GM04504 (cell line): ENCODE results near the gene SORL1.
"Not testable (repeated sequence)": the region's sequence is repeated elsewhere in the genome, so short reads cannot be mapped to it uniquely, and the experiment has no call there.

Experiments used
- DNase-seq: peaks from one replicate; pipeline ENCODE4 v3.0.0-alpha.2; 2012; ENCODE audit warnings: low read depth

Gene SORL1

GRCh38 chr11:121566279-121567168 is 114.4 kb downstream of the SORL1 start:
- DNase-seq: no peak

GRCh38 chr11:121567995-121568394 is 115.9 kb downstream of the SORL1 start:
- no peak for DNase-seq

GRCh38 chr11:121569332-121570299 is 117.5 kb downstream of the SORL1 start:
- DNase-seq: not testable (repeated sequence)

- DNase-seq: no peak
Measured at GRCh38 chr11:121570453-121570852, 118.3 kb downstream of the SORL1 start.

- DNase-seq: no peak
Measured at GRCh38 chr11:121571506-121571905, 119.4 kb downstream of the SORL1 start.

GRCh38 chr11:121572571-121573059 is 120.5 kb downstream of the SORL1 start:
- DNase-seq: no peak

- DNase-seq: no peak
Measured at GRCh38 chr11:121574801-121575200, 122.7 kb downstream of the SORL1 start.

- DNase-seq: no peak
Measured at GRCh38 chr11:121575250-121575962, 123.3 kb downstream of the SORL1 start.

- no peak for DNase-seq
Measured at GRCh38 chr11:121575963-121576290, 123.8 kb downstream of the SORL1 start.

- DNase-seq: no peak
Measured at GRCh38 chr11:121576531-121576930, 124.4 kb downstream of the SORL1 start.

GRCh38 chr11:121577106-121577848 is 125.2 kb downstream of the SORL1 start:
- DNase-seq: no peak

GRCh38 chr11:121578251-121578976 is 126.3 kb downstream of the SORL1 start:
- DNase-seq: no peak

GRCh38 chr11:121580154-121580553 is 128.0 kb downstream of the SORL1 start:
- DNase-seq: no peak

- no peak for DNase-seq
Measured at GRCh38 chr11:121581607-121582006, 129.5 kb downstream of the SORL1 start.

GRCh38 chr11:121582296-121582695 is 130.2 kb downstream of the SORL1 start:
- DNase-seq: no peak

- no peak for DNase-seq
Measured at GRCh38 chr11:121583825-121584224, 131.7 kb downstream of the SORL1 start.

GRCh38 chr11:121586750-121587149 is 134.6 kb downstream of the SORL1 start:
- DNase-seq: no peak

- DNase-seq: no peak
Measured at GRCh38 chr11:121587182-121587581, 135.1 kb downstream of the SORL1 start.

- DNase-seq: no peak
Measured at GRCh38 chr11:121588747-121589146, 136.6 kb downstream of the SORL1 start.

GRCh38 chr11:121589946-121590537 is 137.9 kb downstream of the SORL1 start:
- DNase-seq: no peak
